ENCODE results near the gene KLHL15. TPM values are rescaled to one million over a fixed set of nuclear protein-coding genes. Genes with fewer than 3 reads are reported as not detected.

Gene KLHL15
- total RNA-seq, 1 experiment from 2014 or later, result 7.2 TPM

DNA sequence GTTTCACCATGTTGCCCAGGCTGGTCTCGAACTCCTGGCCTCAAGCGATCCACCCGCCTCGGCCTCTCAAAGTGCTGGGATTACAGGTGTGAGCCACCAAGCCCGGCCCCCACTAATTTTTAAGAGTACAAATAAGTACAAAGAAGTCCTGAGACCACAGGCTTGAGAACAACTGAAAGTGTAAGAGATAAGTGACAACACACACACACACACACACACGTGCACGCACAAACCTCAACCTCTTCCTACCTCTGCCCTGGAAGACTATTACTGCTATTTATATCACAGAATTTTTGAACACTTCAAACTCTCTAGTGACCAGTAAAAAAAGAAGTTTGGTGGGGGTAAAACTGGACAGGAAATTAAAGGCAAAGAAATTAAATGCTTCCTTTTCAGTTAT, 7.5 kb downstream of the KLHL15 start:
- no peak for TF ChIP-seq SP1 (CRISPR knock-in tag; conservative IDR thresholded peaks at IDR 0.05)
- TF ChIP-seq, protein P1, sequence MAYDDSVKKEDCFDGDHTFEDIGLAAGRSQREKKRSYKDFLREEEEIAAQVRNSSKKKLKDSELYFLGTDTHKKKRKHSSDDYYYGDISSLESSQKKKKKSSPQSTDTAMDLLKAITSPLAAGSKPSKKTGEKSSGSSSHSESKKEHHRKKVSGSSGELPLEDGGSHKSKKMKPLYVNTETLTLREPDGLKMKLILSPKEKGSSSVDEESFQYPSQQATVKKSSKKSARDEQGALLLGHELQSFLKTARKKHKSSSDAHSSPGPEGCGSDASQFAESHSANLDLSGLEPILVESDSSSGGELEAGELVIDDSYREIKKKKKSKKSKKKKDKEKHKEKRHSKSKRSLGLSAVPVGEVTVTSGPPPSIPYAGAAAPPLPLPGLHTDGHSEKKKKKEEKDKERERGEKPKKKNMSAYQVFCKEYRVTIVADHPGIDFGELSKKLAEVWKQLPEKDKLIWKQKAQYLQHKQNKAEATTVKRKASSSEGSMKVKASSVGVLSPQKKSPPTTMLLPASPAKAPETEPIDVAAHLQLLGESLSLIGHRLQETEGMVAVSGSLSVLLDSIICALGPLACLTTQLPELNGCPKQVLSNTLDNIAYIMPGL (CRISPR knock-in tag; IDR thresholded peaks at IDR 0.05), result no peak
- TF ChIP-seq, protein P2, sequence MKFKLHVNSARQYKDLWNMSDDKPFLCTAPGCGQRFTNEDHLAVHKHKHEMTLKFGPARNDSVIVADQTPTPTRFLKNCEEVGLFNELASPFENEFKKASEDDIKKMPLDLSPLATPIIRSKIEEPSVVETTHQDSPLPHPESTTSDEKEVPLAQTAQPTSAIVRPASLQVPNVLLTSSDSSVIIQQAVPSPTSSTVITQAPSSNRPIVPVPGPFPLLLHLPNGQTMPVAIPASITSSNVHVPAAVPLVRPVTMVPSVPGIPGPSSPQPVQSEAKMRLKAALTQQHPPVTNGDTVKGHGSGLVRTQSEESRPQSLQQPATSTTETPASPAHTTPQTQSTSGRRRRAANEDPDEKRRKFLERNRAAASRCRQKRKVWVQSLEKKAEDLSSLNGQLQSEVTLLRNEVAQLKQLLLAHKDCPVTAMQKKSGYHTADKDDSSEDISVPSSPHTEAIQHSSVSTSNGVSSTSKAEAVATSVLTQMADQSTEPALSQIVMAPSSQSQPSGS (CRISPR knock-in tag; IDR thresholded peaks at IDR 0.05; ENCODE audit: borderline replicate concordance, low read depth), result no peak
- TF ChIP-seq, protein P3, sequence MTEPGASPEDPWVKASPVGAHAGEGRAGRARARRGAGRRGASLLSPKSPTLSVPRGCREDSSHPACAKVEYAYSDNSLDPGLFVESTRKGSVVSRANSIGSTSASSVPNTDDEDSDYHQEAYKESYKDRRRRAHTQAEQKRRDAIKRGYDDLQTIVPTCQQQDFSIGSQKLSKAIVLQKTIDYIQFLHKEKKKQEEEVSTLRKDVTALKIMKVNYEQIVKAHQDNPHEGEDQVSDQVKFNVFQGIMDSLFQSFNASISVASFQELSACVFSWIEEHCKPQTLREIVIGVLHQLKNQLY (CRISPR knock-in tag; IDR thresholded peaks at IDR 0.05), result no peak
- TF ChIP-seq MYBL2 (CRISPR knock-in tag; IDR thresholded peaks at IDR 0.05), result no peak
- no peak for TF ChIP-seq TEAD4 (CRISPR knock-in tag; IDR thresholded peaks at IDR 0.05)
- no peak for TF ChIP-seq GTF2I (CRISPR knock-in tag; conservative IDR thresholded peaks at IDR 0.05)
- TF ChIP-seq TCF7 (CRISPR knock-in tag; IDR thresholded peaks at IDR 0.05; ENCODE audit: low read depth), result no peak
- ATAC-seq (no peak), DNase-seq (ENCODE audit: low spot score) (no peak)
- no peaks in the 10 kb centered on the region for H3K9me3 Mint-ChIP-seq
- ChIA-PET POLR2A (no interaction called here), CTCF (interaction anchor here (1.4 kb wide), 1 partner anchor 35 kb away, joined by 8 read pairs; the partner anchor contains the start of gene EIF2S3)
- H3K4me3 Mint-ChIP-seq, result no peak overlapping the region
- H3K27ac Mint-ChIP-seq, result no peak overlapping the region
- no peaks in the 10 kb centered on the region for H3K27me3 Mint-ChIP-seq (ENCODE audit: low read depth)
- peaks cover 11% of the 10 kb centered on the region; the same call in 1 of the 2 replicates for H3K36me3 Mint-ChIP-seq
- no peaks in the 10 kb centered on the region for H3K4me1 Mint-ChIP-seq

DNA sequence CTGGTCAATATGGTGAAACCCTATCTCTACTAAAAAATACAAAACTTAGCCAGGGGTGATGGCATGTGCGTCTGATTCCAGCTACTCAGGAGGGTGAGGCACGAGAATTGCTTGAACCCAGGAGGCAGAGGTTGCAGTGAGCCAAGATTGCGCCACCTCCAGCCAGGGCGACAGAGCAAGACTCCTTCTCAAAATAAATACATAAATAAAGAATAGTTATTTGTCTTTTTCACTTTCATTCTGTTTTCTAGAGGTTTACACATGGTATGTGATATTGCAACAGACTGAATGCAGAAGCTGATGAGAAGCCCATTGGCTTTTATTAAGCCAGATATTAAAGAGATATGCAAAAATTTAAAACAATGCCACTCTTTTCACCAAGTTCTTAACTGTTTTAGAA, 8.2 kb downstream of the KLHL15 start:
- H3K9me3 Mint-ChIP-seq, result no peaks in the 10 kb centered on the region
- peaks cover 11% of the 10 kb centered on the region; the same call in 1 of the 2 replicates for H3K36me3 Mint-ChIP-seq
- H3K4me3 Mint-ChIP-seq, result no peak overlapping the region
- no peaks in the 10 kb centered on the region for H3K4me1 Mint-ChIP-seq
- ATAC-seq (no peak), DNase-seq (ENCODE audit: low spot score) (no peak)
- no peak overlapping the region for H3K27ac Mint-ChIP-seq
- no peaks in the 10 kb centered on the region for H3K27me3 Mint-ChIP-seq (ENCODE audit: low read depth)
- TF ChIP-seq TEAD1 (CRISPR knock-in tag; IDR thresholded peaks at IDR 0.05) (no peak), SOX15 (CRISPR knock-in tag; IDR thresholded peaks at IDR 0.05) (no peak), OVOL2 (CRISPR knock-in tag; IDR thresholded peaks at IDR 0.05; ENCODE audit: borderline replicate concordance) (no peak), NR3C1 (CRISPR knock-in tag; conservative IDR thresholded peaks at IDR 0.05; ENCODE audit: low read depth) (no peak), ZNF396 (CRISPR knock-in tag; IDR thresholded peaks at IDR 0.05; ENCODE audit: borderline replicate concordance) (no peak), ZNF416 (CRISPR knock-in tag; IDR thresholded peaks at IDR 0.05) (no peak), GTF2I (CRISPR knock-in tag; conservative IDR thresholded peaks at IDR 0.05) (no peak)
- TF ChIP-seq, protein P4, sequence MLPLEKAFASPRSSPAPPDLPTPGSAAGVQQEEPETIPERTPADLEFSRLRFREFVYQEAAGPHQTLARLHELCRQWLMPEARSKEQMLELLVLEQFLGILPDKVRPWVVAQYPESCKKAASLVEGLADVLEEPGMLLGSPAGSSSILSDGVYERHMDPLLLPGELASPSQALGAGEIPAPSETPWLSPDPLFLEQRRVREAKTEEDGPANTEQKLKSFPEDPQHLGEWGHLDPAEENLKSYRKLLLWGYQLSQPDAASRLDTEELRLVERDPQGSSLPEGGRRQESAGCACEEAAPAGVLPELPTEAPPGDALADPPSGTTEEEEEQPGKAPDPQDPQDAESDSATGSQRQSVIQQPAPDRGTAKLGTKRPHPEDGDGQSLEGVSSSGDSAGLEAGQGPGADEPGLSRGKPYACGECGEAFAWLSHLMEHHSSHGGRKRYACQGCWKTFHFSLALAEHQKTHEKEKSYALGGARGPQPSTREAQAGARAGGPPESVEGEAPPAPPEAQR (CRISPR knock-in tag; IDR thresholded peaks at IDR 0.05), result no peak
- TF ChIP-seq, protein P5, sequence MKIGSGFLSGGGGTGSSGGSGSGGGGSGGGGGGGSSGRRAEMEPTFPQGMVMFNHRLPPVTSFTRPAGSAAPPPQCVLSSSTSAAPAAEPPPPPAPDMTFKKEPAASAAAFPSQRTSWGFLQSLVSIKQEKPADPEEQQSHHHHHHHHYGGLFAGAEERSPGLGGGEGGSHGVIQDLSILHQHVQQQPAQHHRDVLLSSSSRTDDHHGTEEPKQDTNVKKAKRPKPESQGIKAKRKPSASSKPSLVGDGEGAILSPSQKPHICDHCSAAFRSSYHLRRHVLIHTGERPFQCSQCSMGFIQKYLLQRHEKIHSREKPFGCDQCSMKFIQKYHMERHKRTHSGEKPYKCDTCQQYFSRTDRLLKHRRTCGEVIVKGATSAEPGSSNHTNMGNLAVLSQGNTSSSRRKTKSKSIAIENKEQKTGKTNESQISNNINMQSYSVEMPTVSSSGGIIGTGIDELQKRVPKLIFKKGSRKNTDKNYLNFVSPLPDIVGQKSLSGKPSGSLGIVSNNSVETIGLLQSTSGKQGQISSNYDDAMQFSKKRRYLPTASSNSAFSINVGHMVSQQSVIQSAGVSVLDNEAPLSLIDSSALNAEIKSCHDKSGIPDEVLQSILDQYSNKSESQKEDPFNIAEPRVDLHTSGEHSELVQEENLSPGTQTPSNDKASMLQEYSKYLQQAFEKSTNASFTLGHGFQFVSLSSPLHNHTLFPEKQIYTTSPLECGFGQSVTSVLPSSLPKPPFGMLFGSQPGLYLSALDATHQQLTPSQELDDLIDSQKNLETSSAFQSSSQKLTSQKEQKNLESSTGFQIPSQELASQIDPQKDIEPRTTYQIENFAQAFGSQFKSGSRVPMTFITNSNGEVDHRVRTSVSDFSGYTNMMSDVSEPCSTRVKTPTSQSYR (CRISPR knock-in tag; IDR thresholded peaks at IDR 0.05), result no peak
- TF ChIP-seq, protein P6, sequence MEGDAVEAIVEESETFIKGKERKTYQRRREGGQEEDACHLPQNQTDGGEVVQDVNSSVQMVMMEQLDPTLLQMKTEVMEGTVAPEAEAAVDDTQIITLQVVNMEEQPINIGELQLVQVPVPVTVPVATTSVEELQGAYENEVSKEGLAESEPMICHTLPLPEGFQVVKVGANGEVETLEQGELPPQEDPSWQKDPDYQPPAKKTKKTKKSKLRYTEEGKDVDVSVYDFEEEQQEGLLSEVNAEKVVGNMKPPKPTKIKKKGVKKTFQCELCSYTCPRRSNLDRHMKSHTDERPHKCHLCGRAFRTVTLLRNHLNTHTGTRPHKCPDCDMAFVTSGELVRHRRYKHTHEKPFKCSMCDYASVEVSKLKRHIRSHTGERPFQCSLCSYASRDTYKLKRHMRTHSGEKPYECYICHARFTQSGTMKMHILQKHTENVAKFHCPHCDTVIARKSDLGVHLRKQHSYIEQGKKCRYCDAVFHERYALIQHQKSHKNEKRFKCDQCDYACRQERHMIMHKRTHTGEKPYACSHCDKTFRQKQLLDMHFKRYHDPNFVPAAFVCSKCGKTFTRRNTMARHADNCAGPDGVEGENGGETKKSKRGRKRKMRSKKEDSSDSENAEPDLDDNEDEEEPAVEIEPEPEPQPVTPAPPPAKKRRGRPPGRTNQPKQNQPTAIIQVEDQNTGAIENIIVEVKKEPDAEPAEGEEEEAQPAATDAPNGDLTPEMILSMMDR (IDR thresholded peaks at IDR 0.05), result no peak
- POLR2A ChIA-PET, result no interaction called here
- CTCF ChIA-PET, result no interaction called here

Data from WTC11 (cell line).